NOMO-1 treated with dmso at 0.1 percent for 144 hours (cell line): ENCODE measurements around the gene SLC46A1.
A peak's percentile ranks its signal among the peaks of the same experiment; 100 is the strongest.

Source experiments
- DNase-seq: peaks from one replicate; lab custom pipeline; 2025; ENCODE audit not compliant: unreplicated experiment; lab: John Stamatoyannopoulos, UW

The SLC46A1 gene

DNA sequence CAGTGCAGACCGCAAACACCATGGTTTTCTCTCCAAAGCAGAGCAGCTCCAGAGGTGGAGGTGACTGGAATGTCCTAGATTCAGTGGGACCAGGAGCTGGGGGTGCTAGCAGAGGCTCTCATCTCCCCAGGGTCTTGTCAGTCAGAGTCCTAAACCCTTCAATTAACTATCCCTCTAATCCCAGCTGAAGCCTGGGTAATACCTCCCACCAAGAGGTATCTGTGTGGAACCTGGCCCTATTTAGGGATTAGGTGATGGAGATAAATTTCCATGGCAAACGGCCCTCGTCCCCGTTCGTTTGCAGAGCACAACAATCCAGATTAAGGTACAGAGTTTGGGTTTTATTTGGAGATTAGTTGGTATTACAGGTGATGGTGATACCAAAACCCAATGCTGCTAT is 42.8 kb downstream of the SLC46A1 start:
- no peak for DNase-seq

DNA sequence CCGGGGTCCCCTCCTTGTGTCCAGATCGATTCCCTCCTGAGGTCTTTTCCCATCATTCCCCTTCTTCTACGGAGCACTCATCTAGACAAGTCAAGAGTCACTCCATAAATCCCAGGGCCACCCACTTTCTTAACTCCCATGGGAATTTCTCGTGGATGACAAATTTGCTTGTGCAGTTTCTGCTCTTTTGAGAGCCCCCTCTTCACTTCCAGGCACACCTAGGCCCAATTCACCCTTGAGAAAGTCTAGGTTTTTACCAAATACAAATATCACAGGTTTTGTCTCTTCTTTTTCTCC is 48.2 kb downstream of the SLC46A1 start:
- DNase-seq: no peak

DNA sequence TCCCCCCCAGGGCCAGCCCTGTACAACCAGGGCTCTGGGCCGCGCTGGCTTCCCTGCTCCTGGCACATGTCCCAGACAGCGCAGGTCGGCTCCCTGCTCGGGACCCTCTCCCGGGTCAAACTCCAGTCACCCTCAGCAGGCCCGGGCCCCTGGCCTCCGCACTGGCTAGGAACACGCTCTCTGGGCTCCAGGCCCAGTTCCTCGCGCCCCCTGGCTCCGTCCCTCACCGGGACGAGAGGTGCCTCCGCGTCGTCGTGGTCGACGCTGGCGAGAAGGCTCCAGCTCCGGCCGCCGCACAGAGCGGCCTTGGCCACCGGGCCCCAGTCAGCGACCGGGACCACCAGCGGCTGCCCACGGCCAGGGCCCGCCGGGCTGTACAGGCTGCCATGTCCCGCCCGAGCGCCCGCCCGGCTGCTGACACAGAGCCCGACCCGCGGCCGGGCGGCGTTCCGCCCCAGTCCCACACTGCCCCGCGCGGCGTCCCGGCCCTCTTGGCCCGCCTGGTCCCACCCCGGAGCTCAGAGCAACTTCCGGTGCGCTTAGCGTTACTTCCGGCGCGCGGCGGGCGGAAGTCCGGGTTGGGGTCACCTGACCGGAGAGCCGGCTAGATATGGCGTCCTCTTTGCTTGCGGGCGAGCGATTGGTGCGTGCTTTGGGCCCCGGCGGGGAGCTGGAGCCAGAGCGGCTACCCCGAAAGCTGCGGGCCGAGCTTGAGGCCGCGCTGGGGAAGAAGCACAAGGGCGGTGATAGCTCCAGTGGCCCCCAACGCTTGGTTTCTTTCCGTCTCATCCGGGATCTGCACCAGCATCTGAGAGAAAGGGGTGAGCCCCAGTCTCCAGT is 48.7 kb downstream of the SLC46A1 start, which contains the start of gene POLDIP2:
POLDIP2 (minus strand) TSS at position 467 of the 840 bp plus-strand sequence; CDS start at position 388, 79 bp downstream.
- DNase-seq: peak; percentile 95

DNA sequence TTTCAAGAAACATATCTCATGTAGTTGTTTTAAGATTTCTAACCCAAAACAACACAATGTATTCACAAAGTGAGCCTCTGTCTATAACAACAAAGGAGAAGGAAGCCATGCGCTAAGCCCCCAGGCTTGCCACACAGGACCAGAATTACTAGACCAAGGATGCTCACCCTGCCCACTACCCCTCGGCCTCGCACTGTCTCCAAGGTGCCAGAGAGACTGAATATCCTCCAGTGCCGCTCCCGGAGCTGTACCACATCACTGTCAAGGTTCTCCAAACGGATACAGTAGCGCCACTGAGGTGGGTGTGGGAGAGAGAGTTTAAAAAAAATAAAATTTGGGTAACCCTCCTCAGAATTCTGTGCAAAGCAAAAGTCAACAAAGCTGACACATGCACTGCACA is 55.7 kb downstream of the SLC46A1 start:
- no peak for DNase-seq

DNA sequence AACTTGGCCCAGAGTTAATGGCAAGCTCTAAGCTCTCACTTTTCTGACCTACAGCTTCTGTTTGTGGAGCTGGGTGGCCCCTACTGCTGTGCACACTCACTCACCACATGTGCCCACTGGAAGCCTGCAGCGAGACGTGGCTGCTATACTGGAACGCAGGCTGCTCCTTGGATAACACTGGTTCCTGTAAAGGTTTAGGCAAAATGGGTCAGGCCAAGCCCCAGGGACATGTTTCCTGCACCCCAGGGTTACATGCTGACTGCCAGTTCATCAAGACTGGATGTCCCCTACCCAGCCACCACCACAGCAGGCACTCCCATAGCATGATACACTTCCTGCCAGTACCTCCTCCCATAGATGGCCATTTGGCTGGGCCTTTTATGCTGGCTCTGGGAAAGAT is 57.0 kb downstream of the SLC46A1 start:
- no peak for DNase-seq

DNA sequence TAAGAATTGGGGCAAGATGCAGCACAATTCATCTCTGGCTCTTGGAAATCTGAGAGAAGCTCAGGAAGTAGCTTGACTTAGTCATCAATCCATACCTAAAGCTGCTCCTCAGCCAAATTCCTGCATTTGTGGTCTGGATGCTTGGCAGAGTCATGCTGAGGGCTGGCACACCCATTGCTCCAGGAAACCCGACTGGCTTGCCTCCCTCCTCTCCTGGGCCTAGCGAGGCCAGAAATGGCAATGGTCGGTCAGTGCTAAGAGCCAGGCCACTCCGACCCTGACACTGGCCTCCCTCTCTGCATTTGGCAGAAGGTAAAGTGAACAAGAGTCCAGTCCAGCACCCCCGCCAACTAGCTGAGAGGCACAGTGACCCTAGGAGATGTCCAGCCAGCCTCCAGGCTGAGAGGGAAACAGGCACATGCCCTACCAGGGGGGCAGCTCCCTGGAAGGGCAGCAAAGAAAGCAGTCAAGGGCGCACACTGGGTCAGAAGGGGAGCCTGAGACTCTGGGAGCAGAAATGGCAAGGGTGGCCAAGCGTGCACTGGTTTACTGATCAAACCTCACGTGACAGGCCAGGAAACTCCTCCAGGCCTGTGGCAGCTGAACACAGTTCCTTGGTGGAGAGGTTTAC is 58.6 kb downstream of the SLC46A1 start:
- no peak for DNase-seq

DNA sequence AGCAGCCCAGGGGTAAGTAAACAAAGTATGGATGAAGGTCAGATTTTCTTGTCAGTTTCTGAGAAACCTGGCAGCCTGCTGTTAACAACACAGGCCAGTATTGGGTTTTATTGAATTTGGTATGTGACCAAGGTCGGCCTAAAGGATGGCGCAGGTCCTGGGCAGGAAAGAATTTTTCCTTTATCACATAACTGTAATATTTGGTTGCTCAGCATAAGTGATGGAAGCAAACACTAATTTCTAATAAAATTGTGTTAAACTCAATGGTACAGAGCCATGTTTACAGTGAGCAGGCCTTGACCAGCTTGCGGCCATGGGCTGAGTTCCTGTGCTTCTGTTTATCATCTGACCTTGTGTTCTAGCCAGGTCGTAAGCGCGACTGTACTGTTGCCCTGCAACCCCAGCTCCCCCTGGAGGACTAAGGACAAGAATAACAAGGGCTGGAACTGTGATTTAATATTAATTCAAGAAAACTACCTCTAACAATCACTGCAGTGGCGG is 59.2 kb downstream of the SLC46A1 start:
- DNase-seq: no peak

DNA sequence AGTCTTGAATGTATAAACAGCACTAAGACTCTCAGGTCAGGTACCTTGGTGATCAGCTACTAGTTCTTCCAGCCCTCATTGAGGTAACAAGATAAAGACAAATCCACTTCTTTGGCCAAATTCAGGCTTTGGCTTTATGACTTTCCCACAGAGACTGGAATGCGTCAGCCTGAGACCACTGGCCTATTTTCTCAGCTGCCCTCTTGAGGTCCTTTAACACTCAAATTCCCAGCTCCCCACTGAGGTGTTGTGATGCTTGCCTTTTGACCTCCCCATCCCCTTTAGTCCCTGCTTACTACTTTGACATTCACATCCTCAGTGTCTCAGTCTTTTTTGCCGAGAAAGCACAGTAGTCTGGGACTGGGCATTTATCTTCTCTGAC is 59.8 kb downstream of the SLC46A1 start:
- DNase-seq: no peak

DNA sequence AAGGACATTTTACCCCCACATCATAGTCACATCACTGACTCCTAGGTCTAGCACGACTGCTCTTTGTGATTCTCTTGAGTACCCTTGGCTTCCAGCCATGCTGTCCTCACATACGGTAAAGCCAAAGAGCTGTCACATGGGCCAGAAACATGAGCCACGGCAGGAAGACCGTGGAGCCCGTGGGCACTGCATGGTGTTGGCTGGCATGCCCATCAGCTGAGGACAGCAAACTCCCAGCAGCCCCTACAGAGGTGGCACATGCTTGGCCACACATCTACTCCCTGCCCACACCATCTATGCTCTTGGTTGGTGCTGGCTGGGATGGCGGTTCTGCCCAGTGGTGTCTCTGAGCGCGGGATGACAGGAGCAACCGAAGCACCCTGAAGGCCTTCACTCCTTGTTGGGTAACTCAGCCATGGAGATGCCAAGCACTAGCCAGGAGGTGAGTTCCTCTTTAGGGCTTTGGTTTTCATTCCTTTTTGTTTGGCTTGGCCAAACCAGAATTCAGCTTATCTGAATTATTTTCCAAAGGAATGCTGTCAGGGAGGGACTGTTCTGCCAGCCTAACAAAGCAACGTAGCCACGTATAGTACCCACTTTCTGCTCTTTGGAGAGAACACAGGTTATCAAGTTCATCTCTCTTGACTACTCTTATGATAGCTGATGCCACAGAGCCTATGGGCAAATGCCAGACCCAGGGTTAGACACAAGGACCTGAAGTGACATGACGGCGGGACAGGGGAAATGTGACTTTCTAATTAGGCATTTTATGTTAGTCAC is 60.4 kb downstream of the SLC46A1 start:
- DNase-seq: no peak
